Neural progenitor cell (in vitro differentiated cells): ENCODE measurements around the gene STRAP.

Experiments
- EZH2 ChIP-seq: fragments of 200-600 bp; sonication (generic); IDR thresholded peaks from 2 replicates; pipeline ENCODE4 v1.6.1; 2017; ENCODE audit warnings: antibody characterized with exemption, mild to moderate bottlenecking, moderate library complexity
- EZH2phosphoT487 ChIP-seq: fragments of 200-600 bp; sonication (generic); IDR thresholded peaks from 2 replicates; pipeline ENCODE4 v1.6.1; 2017; ENCODE audit warnings: antibody characterized with exemption
- TF ChIP-seq, protein P1 (sequence below): fragments of 200-600 bp; sonication (generic); IDR thresholded peaks from 2 replicates; pipeline ENCODE4 v1.5.1; 2017; ENCODE audit warnings: antibody characterized with exemption, mild to moderate bottlenecking

DNA sequence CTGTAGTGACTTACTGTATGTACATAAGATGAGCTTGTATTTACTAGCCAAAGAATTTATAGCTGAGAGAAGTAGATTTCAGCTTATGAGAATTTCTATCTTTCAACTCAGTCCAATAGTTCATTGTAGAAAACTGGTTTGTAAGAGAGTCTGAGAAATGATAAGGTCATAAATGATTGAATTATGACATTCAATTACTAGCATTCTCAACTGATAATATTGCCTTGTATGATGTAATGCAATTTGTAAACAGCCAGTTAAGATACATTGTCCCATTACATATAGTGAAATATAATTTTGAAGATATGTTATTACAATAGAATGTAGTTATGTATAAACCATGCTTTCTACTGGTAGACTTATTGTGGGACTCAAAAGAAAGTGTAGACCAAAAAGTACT, 42.5 kb upstream of the STRAP start:
- TF ChIP-seq, protein P1, sequence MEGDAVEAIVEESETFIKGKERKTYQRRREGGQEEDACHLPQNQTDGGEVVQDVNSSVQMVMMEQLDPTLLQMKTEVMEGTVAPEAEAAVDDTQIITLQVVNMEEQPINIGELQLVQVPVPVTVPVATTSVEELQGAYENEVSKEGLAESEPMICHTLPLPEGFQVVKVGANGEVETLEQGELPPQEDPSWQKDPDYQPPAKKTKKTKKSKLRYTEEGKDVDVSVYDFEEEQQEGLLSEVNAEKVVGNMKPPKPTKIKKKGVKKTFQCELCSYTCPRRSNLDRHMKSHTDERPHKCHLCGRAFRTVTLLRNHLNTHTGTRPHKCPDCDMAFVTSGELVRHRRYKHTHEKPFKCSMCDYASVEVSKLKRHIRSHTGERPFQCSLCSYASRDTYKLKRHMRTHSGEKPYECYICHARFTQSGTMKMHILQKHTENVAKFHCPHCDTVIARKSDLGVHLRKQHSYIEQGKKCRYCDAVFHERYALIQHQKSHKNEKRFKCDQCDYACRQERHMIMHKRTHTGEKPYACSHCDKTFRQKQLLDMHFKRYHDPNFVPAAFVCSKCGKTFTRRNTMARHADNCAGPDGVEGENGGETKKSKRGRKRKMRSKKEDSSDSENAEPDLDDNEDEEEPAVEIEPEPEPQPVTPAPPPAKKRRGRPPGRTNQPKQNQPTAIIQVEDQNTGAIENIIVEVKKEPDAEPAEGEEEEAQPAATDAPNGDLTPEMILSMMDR: no peak
- TF ChIP-seq EZH2 (no peak), EZH2phosphoT487 (no peak)
